Nephron progenitor cell (in vitro differentiated cells): ENCODE results near the gene PTPRD.

Experiments used
- DNase-seq: peaks from one replicate; pipeline ENCODE4 v3.0.0; 2021
- H3K27ac Mint-ChIP-seq: 2 replicates; pipeline ENCODE4 v1.8.0; 2021; ENCODE audit warnings: mild to moderate bottlenecking, moderate library complexity, mixed read lengths
- H3K27me3 Mint-ChIP-seq: 2 replicates; pipeline ENCODE4 v1.8.0; 2021; ENCODE audit warnings: mild to moderate bottlenecking, low read depth, mixed read lengths; ENCODE audit not compliant: poor library complexity
- H3K36me3 Mint-ChIP-seq: 2 replicates; pipeline ENCODE4 v1.8.0; 2021; ENCODE audit warnings: low read depth, mixed read lengths
- H3K4me1 Mint-ChIP-seq: 2 replicates; pipeline ENCODE4 v1.8.0; 2021; ENCODE audit warnings: mixed read lengths
- H3K4me3 Mint-ChIP-seq: 2 replicates; pipeline ENCODE4 v1.8.0; 2021; ENCODE audit warnings: mild to moderate bottlenecking, moderate library complexity, mixed read lengths
- H3K9me3 Mint-ChIP-seq: 2 replicates; pipeline ENCODE4 v1.8.0; 2021; ENCODE audit warnings: mild to moderate bottlenecking, moderate library complexity, mixed read lengths
- CTCF ChIP-seq: fragments of 200-600 bp; sonication (generic); IDR thresholded peaks from 2 replicates; pipeline ENCODE4 v1.5.0; 2021; ENCODE audit warnings: antibody characterized with exemption

The PTPRD gene

GRCh38 chr9:9231946-9232345, 1380.9 kb downstream of the PTPRD start:
- no peak for TF ChIP-seq CTCF
- Mint-ChIP-seq H3K4me3 (no peak overlapping the region), H3K36me3 (peaks cover 6% of the 10 kb centered on the region), H3K27ac (no peak overlapping the region), H3K4me1 (no peaks in the 10 kb centered on the region), H3K9me3 (peaks cover 30% of the 10 kb centered on the region), H3K27me3 (no peaks in the 10 kb centered on the region)
- no peak for DNase-seq

- Mint-ChIP-seq H3K9me3 (peaks cover 13% of the 10 kb centered on the region), H3K27ac (no peak overlapping the region), H3K27me3 (no peaks in the 10 kb centered on the region), H3K4me3 (no peak overlapping the region), H3K4me1 (no peaks in the 10 kb centered on the region), H3K36me3 (no peaks in the 10 kb centered on the region)
- DNase-seq: no peak
- no peak for TF ChIP-seq CTCF
Measured at GRCh38 chr9:9229269-9229668, 1383.5 kb downstream of the PTPRD start.

- no peaks in the 10 kb centered on the region for H3K9me3 Mint-ChIP-seq
- no peaks in the 10 kb centered on the region for H3K36me3 Mint-ChIP-seq
- H3K4me3 Mint-ChIP-seq: no peak overlapping the region
- DNase-seq: no peak
- H3K4me1 Mint-ChIP-seq: no peaks in the 10 kb centered on the region
- TF ChIP-seq CTCF: no peak
- no peak overlapping the region for H3K27ac Mint-ChIP-seq
- no peaks in the 10 kb centered on the region for H3K27me3 Mint-ChIP-seq
Measured at GRCh38 chr9:9223175-9223574, 1389.6 kb downstream of the PTPRD start.

GRCh38 chr9:9222730-9223129, 1390.1 kb downstream of the PTPRD start:
- no peaks in the 10 kb centered on the region for H3K9me3 Mint-ChIP-seq
- DNase-seq: no peak
- no peaks in the 10 kb centered on the region for H3K27me3 Mint-ChIP-seq
- no peak overlapping the region for H3K27ac Mint-ChIP-seq
- no peak overlapping the region for H3K4me3 Mint-ChIP-seq
- no peaks in the 10 kb centered on the region for H3K4me1 Mint-ChIP-seq
- H3K36me3 Mint-ChIP-seq: no peaks in the 10 kb centered on the region
- no peak for TF ChIP-seq CTCF

GRCh38 chr9:9216934-9217333, 1395.9 kb downstream of the PTPRD start:
- TF ChIP-seq CTCF: no peak
- Mint-ChIP-seq H3K36me3 (no peaks in the 10 kb centered on the region), H3K4me1 (peaks cover 13% of the 10 kb centered on the region), H3K27me3 (no peaks in the 10 kb centered on the region), H3K4me3 (no peak overlapping the region), H3K27ac (no peak overlapping the region), H3K9me3 (no peaks in the 10 kb centered on the region)
- DNase-seq: no peak

GRCh38 chr9:9215050-9215449, 1397.8 kb downstream of the PTPRD start:
- no peak for TF ChIP-seq CTCF
- Mint-ChIP-seq H3K4me3 (no peak overlapping the region), H3K27ac (no peak overlapping the region), H3K9me3 (no peaks in the 10 kb centered on the region), H3K36me3 (no peaks in the 10 kb centered on the region), H3K4me1 (peaks cover 13% of the 10 kb centered on the region), H3K27me3 (no peaks in the 10 kb centered on the region)
- no peak for DNase-seq
